Duodenal mucosa (tissue), 2 donors: Measurements from ENCODE around the gene RARA.

Source experiments
- H3K27ac ChIP-seq: one replicate; pipeline ENCODE4 v1.7.0; 2013; ENCODE audit warnings: low read depth, low read length
- H3K27me3 ChIP-seq, 2 donors: one replicate each; pipeline ENCODE4 v1.7.0; 2013; ENCODE audit warnings: low read length in 2 of 2, control low read depth in 1 of 2; ENCODE audit not compliant: insufficient read depth in 2 of 2, control insufficient read depth in 1 of 2
- H3K36me3 ChIP-seq, 2 donors: one replicate each; pipeline ENCODE4 v1.7.0; 2013; ENCODE audit warnings: low read length in 2 of 2, control low read depth in 1 of 2; ENCODE audit not compliant: insufficient read depth in 2 of 2, control insufficient read depth in 1 of 2
- H3K4me1 ChIP-seq, 2 donors: one replicate each; pipeline ENCODE4 v1.7.0; 2013; ENCODE audit warnings: low read length in 2 of 2, control low read depth in 1 of 2; ENCODE audit not compliant: insufficient read depth in 2 of 2, control insufficient read depth in 1 of 2
- H3K4me3 ChIP-seq, 2 donors: one replicate each; pipeline ENCODE4 v1.7.0; 2013; ENCODE audit warnings: low read length in 2 of 2, low read depth in 1 of 2
- H3K9ac ChIP-seq, 2 donors: one replicate each; pipeline ENCODE4 v1.7.0; 2013; ENCODE audit warnings: low read length in 2 of 2, low read depth in 1 of 2
- H3K9me3 ChIP-seq, 2 donors: one replicate each; pipeline ENCODE4 v1.7.0; 2013; ENCODE audit warnings: low read length in 2 of 2, control low read depth in 1 of 2; ENCODE audit not compliant: control insufficient read depth in 1 of 2

The RARA gene

GRCh38 chr17:40346765-40347158, 37.8 kb downstream of the RARA start:
- H3K27me3 ChIP-seq = no peaks in the 10 kb centered on the region
- H3K9ac ChIP-seq = peak overlapping the region; percentile 76 to 97
- peak overlapping the region; percentile 94 for H3K27ac ChIP-seq
- no peaks in the 10 kb centered on the region for H3K9me3 ChIP-seq
- H3K4me1 ChIP-seq = peaks cover 73 to 79% of the 10 kb centered on the region in 2 donors
- peak overlapping the region; percentile 55 to 71 for H3K4me3 ChIP-seq
- H3K36me3 ChIP-seq = peaks cover 14 to 31% of the 10 kb centered on the region in 2 donors

- Histone ChIP-seq H3K36me3 (peaks cover 18 to 39% of the 10 kb centered on the region in 2 donors), H3K27ac (no peak overlapping the region), H3K4me1 (peaks cover 80 to 87% of the 10 kb centered on the region in 2 donors), H3K27me3 (no peaks in the 10 kb centered on the region), H3K9me3 (no peaks in the 10 kb centered on the region), H3K9ac (peak overlapping the region; percentile 76 to 97), H3K4me3 (peak overlapping the region; percentile 55 to 71)
These were observed 38.5 kb downstream of the RARA start for GRCh38 chr17:40347319-40348135.

GRCh38 chr17:40348136-40348504, 39.1 kb downstream of the RARA start:
- H3K4me1 ChIP-seq = peaks cover 81 to 91% of the 10 kb centered on the region in 2 donors
- H3K27ac ChIP-seq = no peak overlapping the region
- no peaks in the 10 kb centered on the region for H3K27me3 ChIP-seq
- no peaks in the 10 kb centered on the region for H3K9me3 ChIP-seq
- H3K4me3 ChIP-seq = peak overlapping the region; percentile 14 to 15
- peak overlapping the region in 1 of 2 donors; percentile 20 for H3K9ac ChIP-seq
- H3K36me3 ChIP-seq = peaks cover 23 to 45% of the 10 kb centered on the region in 2 donors

- H3K9ac ChIP-seq = peak overlapping the region in 1 of 2 donors; percentile 20
- peak overlapping the region; percentile 1 to 15 for H3K4me3 ChIP-seq
- no peak overlapping the region for H3K27ac ChIP-seq
- peaks cover 77 to 84% of the 10 kb centered on the region in 2 donors for H3K4me1 ChIP-seq
- no peaks in the 10 kb centered on the region for H3K27me3 ChIP-seq
- H3K9me3 ChIP-seq = no peaks in the 10 kb centered on the region
- H3K36me3 ChIP-seq = peaks cover 24 to 52% of the 10 kb centered on the region in 2 donors
These were observed 39.8 kb downstream of the RARA start for GRCh38 chr17:40348562-40349476.

GRCh38 chr17:40349477-40349894, 40.5 kb downstream of the RARA start:
- H3K9ac ChIP-seq = no peak overlapping the region

GRCh38 chr17:40349895-40350688, 41.1 kb downstream of the RARA start:
- H3K27me3 ChIP-seq = no peaks in the 10 kb centered on the region
- H3K27ac ChIP-seq = no peak overlapping the region
- H3K9ac ChIP-seq = no peak overlapping the region
- H3K9me3 ChIP-seq = no peaks in the 10 kb centered on the region
- H3K4me1 ChIP-seq = peaks cover 68 to 75% of the 10 kb centered on the region in 2 donors
- peaks cover 24 to 64% of the 10 kb centered on the region in 2 donors for H3K36me3 ChIP-seq
- H3K4me3 ChIP-seq = no peak overlapping the region

More at GRCh38 chr17:40349477-40349894, 40.5 kb downstream of the RARA start:
- no peaks in the 10 kb centered on the region for H3K9me3 ChIP-seq
- no peaks in the 10 kb centered on the region for H3K27me3 ChIP-seq
- H3K27ac ChIP-seq = no peak overlapping the region
- H3K4me3 ChIP-seq = no peak overlapping the region
- peaks cover 73 to 77% of the 10 kb centered on the region in 2 donors for H3K4me1 ChIP-seq
- H3K36me3 ChIP-seq = peaks cover 24 to 58% of the 10 kb centered on the region in 2 donors

- Histone ChIP-seq H3K27ac (no peak overlapping the region), H3K9me3 (no peaks in the 10 kb centered on the region), H3K4me3 (no peak overlapping the region), H3K4me1 (peaks cover 63 to 68% of the 10 kb centered on the region in 2 donors), H3K36me3 (peaks cover 24 to 72% of the 10 kb centered on the region in 2 donors), H3K9ac (no peak overlapping the region), H3K27me3 (no peaks in the 10 kb centered on the region)
These were observed 41.8 kb downstream of the RARA start for GRCh38 chr17:40350689-40351358.

- peak overlapping the region in 1 of 2 donors; percentile 38 for H3K9ac ChIP-seq
- peaks cover 29 to 77% of the 10 kb centered on the region in 2 donors for H3K36me3 ChIP-seq
- no peak overlapping the region for H3K27ac ChIP-seq
- H3K9me3 ChIP-seq = no peaks in the 10 kb centered on the region
- no peaks in the 10 kb centered on the region for H3K27me3 ChIP-seq
- peak overlapping the region in 1 of 2 donors; percentile 11 for H3K4me3 ChIP-seq
- peaks cover 55 to 60% of the 10 kb centered on the region in 2 donors for H3K4me1 ChIP-seq
These were observed 42.6 kb downstream of the RARA start for GRCh38 chr17:40351359-40352236.
